Mucosa of descending colon (tissue), 3 donors: ENCODE results near the gene SCAI. TPM values are rescaled to one million over a fixed set of nuclear protein-coding genes. Genes with fewer than 3 reads are reported as not detected.

ENCODE experiments used
- ATAC-seq: fragments of 200-7000 bp; cut with Tn5 transposase; one replicate; pipeline ENCODE4 v1.9.1; 2020; ENCODE audit warnings: mild to moderate bottlenecking, moderate library complexity
- DNase-seq, 3 donors: peaks; one replicate each; pipeline ENCODE4 v3.0.0-alpha.2; 2020
- H3K36me3 ChIP-seq: fragments of 200-600 bp; one replicate; pipeline ENCODE4 v1.8.0; 2021; ENCODE audit warnings: low read depth, mild to moderate bottlenecking
- H3K4me1 ChIP-seq: fragments of 200-600 bp; one replicate; pipeline ENCODE4 v1.8.0; 2021; ENCODE audit warnings: low read depth, mild to moderate bottlenecking
- H3K4me3 ChIP-seq: fragments of 200-600 bp; one replicate; pipeline ENCODE4 v1.8.0; 2021; ENCODE audit warnings: mild to moderate bottlenecking
- H3K9me3 ChIP-seq: fragments of 200-600 bp; one replicate; pipeline ENCODE4 v1.8.0; 2021; ENCODE audit warnings: mild to moderate bottlenecking
- intact Hi-C, 2 donors: fragments of 100-400 bp; cut with DNase I in 1 of 2; cut with micrococcal nuclease in 1 of 2; formaldehyde crosslinking; loops; one replicate each; pipeline versions ENCODE4 v1.11.0 to v1.11.1; 2022; cut with DNase I, micrococcal nuclease
- long read RNA-seq, 2 donors: library from polyadenylated mRNA; unstranded; transcript quantifications; one replicate each; pipeline ENCODE4 v2.0.0, GENCODE V29; 2019 to 2021
- total RNA-seq, 3 donors: library from RNA; stranded (reverse); fragmentation: NEBNext Ultra II Directional in 2 of 3; extraction: Animal tissue kit (Norgen Biotek cat#: 25700) in 2 of 3; gene quantifications; one replicate each; pipeline versions ENCODE4 v1.2.1 to v1.2.4, GENCODE V29; 2021 to 2023
- TF ChIP-seq, protein P1 (sequence below): fragments of 200-600 bp; IDR thresholded peaks from one replicate; pipeline ENCODE4 v1.8.0; 2022; ENCODE audit warnings: antibody characterized with exemption, mild to moderate bottlenecking
- donor health status: DM: no; HTN: no; CAD: no; lungs with moderate emphysema.
- donor health status: DM: no; HTN: no; CAD: no.
- donor health status: DM: no; HTN: yes; CAD: no.

The SCAI gene
- 10 to 100 TPM in 1 of 3 donors, 1 to 10 TPM in 2; 6.3 to 11.7 (median 8.8) TPM for total RNA-seq
- long read RNA-seq, donor 1, partial matches to known transcripts = 0 of 2 reads
- long read RNA-seq, donor 1, other reads (novel, unspliced or antisense) = 2 of 2 reads
- long read RNA-seq, donor 2, partial matches to known transcripts = 1 of 3 reads
- long read RNA-seq, donor 2, other reads (novel, unspliced or antisense) = 1 of 3 reads

DNA sequence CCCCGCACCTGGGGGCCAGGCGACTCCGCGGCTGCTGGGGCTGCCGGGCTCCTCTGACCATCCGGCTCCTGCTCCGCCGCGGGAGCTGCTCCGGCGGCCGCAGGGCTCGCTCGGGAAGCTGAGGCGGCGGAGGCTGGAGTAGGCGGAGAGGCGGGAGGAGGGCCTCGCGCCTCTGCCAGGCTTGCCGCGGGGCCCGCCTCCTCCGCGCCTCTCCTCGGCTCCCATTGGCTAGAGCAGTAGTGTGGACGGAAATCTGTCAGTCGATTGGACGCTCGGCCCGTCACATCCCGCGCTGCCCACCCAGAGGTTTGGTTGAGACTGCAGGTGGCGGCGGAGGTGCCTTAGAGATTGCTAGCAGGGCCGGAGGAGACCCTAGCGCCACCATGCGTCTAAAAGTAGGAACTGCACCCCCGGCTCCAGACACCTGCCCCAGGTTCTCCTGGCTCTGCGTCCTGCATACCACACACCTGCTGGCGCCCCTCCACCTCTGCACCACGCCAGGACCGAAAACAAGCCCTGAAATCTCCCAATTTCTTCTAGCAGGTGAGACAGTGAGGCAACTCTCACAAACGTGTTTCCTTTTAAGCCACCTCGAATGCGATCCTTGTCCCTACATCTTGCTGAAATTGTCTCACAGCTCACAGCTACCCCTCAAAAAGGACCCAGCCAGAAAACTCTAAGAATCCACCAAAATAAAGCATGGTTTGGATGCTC is at the start of gene SCAI:
TSS of gene SCAI (minus strand) at position 152 of the 714 bp plus-strand sequence. CDS start at position 61, 91 bp downstream.
- intact Hi-C loops = loop anchor here (5.0 to 10.0 kb wide), 2 partner anchors 199 to 371 kb away; partner anchors contain the start of genes GOLGA1 (in 2 of the 2) and NR6A1 (in 1 of the 2)
- H3K4me1 ChIP-seq = peaks cover 6% of the 10 kb centered on the region
- TF ChIP-seq, protein P1, sequence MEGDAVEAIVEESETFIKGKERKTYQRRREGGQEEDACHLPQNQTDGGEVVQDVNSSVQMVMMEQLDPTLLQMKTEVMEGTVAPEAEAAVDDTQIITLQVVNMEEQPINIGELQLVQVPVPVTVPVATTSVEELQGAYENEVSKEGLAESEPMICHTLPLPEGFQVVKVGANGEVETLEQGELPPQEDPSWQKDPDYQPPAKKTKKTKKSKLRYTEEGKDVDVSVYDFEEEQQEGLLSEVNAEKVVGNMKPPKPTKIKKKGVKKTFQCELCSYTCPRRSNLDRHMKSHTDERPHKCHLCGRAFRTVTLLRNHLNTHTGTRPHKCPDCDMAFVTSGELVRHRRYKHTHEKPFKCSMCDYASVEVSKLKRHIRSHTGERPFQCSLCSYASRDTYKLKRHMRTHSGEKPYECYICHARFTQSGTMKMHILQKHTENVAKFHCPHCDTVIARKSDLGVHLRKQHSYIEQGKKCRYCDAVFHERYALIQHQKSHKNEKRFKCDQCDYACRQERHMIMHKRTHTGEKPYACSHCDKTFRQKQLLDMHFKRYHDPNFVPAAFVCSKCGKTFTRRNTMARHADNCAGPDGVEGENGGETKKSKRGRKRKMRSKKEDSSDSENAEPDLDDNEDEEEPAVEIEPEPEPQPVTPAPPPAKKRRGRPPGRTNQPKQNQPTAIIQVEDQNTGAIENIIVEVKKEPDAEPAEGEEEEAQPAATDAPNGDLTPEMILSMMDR = peak; percentile 99
- H3K4me3 ChIP-seq = peak within 1 kb of the TSS; percentile 44
- ATAC-seq (peak; percentile 99), DNase-seq (peak; percentile 99 to 100 (median 99))
- no peaks in the 10 kb centered on the region for H3K9me3 ChIP-seq
- H3K36me3 ChIP-seq = no peaks in the 10 kb centered on the region

DNA sequence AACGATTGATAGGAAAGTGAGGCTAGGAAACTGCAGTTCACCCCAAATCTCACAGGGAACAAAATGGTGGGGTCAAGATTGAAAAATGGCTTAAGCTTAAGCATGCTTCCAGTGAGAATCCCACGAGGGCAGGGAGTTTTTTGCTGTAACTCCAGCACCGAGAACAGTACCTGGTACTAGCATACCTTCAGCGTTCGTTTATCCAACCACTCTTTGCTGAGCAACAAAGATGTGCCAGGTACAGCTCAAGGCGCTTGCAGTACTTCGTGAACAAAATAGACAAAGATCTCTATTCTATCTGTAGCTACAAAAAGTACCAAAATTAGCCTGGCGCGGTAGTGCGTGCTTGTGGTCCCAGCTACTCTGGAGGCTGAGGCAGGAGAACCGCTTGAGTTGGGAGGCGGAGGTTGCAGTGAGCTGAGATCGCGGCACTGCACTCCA is 47.1 kb upstream of the SCAI start:
- ATAC-seq (no peak), DNase-seq (no peak)
- Histone ChIP-seq H3K36me3 (no peaks in the 10 kb centered on the region), H3K4me3 (peak overlapping the region; percentile 100), H3K4me1 (peaks cover 35% of the 10 kb centered on the region), H3K9me3 (no peaks in the 10 kb centered on the region)
- intact Hi-C loops = no loop called here
- TF ChIP-seq, protein P1 = no peak

DNA sequence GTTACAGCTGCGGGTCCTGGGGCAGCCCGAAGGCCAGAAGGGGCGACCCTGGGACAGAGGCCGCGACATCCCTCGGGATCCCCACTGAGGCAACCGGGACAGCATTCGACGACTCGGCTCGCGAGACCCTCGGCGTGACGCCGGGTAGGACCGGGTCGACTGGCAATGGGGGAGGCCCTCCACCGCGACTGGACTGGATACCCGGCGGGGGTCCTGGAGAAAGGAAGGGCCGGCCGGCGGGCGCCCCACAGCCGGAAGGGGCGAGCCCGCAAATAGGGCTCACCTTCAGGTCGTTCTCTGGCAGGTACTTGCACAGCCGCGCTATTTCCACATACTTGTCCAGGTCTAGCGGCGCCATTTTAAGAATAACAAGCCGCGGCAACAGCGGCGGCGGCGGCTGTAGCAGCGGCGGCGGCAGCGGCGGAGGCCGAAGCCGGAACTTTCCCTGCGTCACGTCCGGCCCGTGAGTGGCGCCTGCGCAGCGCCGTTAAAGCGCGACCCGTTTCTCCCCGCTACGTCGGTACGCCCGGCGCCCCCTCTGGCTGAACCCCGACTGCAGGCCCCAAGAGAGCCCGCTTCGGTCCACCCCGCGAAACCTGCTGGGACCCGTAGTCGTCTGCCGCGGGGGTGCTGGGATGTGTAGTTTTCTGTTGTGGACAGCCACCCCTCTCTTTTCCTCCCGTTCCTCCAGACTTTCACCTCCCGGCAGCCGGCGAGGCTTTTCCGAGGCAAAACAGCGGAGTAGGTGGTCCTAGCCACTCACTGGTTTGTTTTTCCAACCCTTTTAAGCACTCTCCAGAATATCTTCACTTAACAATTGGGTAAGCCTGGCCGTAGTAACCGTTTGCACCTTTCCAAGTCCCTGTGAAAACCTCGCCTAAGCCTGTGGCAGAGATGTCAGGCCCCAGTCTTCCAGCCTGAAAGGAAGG is 46.3 kb upstream of the SCAI start, which contains the start of gene PPP6C:
TSS of gene PPP6C (minus strand) at position 443 of the 929 bp plus-strand sequence. CDS start at position 358, 85 bp downstream.
- intact Hi-C loops = no loop called here
- Histone ChIP-seq H3K36me3 (no peaks in the 10 kb centered on the region), H3K4me3 (peak within 1 kb of the TSS; percentile 100), H3K4me1 (peaks cover 40% of the 10 kb centered on the region), H3K9me3 (no peaks in the 10 kb centered on the region)
- TF ChIP-seq, protein P1 = peak; percentile 66
- DNase-seq (peak; percentile 97 to 99 (median 98)), ATAC-seq (peak; percentile 99)

DNA sequence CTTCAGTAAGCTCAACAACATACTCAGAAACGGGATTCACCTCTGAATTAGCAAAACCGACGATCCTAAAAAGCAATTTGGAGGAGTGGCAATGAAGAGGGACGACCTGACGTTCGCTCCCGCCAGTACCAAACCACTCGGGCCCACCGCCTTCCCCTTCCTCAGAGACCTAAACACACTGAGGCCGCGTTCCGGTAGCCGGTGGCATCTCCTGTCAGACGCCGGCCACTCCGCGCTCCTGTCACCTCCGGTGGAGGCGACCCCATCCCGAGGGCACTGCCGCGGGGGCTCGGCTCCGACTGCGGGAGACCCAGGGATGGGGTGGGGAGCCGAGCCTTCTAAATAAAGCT is 45.7 kb upstream of the SCAI start:
- intact Hi-C loops = no loop called here
- peaks cover 45% of the 10 kb centered on the region for H3K4me1 ChIP-seq
- DNase-seq = no peak
- no peaks in the 10 kb centered on the region for H3K9me3 ChIP-seq
- peak; percentile 38 for ATAC-seq
- H3K36me3 ChIP-seq = no peaks in the 10 kb centered on the region
- TF ChIP-seq, protein P1 = no peak
- peak overlapping the region; percentile 100 for H3K4me3 ChIP-seq

DNA sequence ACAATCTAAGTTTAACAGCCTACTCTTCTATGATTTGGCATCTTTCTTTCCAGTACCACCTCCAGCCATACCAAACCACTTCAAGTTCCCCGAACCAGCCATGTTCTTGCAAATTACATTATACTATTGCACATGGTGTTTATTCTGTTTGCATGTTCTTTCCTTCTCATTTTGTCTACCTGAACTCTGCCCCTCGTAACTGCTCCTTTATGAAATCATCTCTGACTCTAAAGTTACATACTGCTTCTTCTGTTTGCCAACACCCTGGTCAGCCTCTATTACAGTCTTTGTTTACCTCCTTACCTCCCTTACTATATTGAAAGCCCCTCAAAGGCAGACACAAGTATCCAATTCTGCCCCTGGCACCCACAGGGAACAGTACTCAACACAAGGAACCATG is 40.2 kb upstream of the SCAI start:
- TF ChIP-seq, protein P1 = no peak
- Histone ChIP-seq H3K4me3 (no peak overlapping the region), H3K36me3 (no peaks in the 10 kb centered on the region), H3K4me1 (peaks cover 52% of the 10 kb centered on the region), H3K9me3 (no peaks in the 10 kb centered on the region)
- DNase-seq = peak in 1 of 3 donors; percentile 38
- intact Hi-C loops = no loop called here
- peak; percentile 92 for ATAC-seq
